Right atrium auricular region (tissue), 2 donors: Measurements from ENCODE around the gene CSNK2A2. TPM values are rescaled to one million over a fixed set of nuclear protein-coding genes. Genes with fewer than 3 reads are reported as not detected.

Experiments
- DNase-seq: peaks from one replicate; pipeline ENCODE4 v3.0.0-alpha.2; 2019; ENCODE audit warnings: low spot score
- H3K27ac ChIP-seq, 2 donors: fragments of 200-600 bp; sonication (generic); 1 replicate in 1 of 2; 2 replicates in 1 of 2; pipeline ENCODE4 v1.5.1; 2016 to 2019
- H3K27me3 ChIP-seq, 2 donors: fragments of 200-600 bp; sonication (generic); one replicate each; pipeline versions ENCODE4 v1.5.1 to v1.6.0; 2017 to 2019
- H3K36me3 ChIP-seq: fragments of 200-600 bp; sonication (generic); one replicate; pipeline ENCODE4 v1.5.1; 2016
- H3K4me1 ChIP-seq, 2 donors: fragments of 200-600 bp; sonication (generic); one replicate each; pipeline versions ENCODE4 v1.5.1 to v1.6.0; 2017 to 2019
- H3K4me3 ChIP-seq, 2 donors: fragments of 200-600 bp; sonication (generic); 1 replicate in 1 of 2; 2 replicates in 1 of 2; pipeline ENCODE4 v1.5.1; 2017 to 2019; ENCODE audit warnings: mild to moderate bottlenecking in 1 of 2, moderate library complexity in 1 of 2
- H3K9me3 ChIP-seq, 2 donors: fragments of 200-600 bp; sonication (generic); one replicate each; pipeline ENCODE4 v1.5.1; 2019
- total RNA-seq, 2 donors: library from RNA; depleted of rRNA; stranded (reverse); fragments of >200 nt; gene quantifications; one replicate each; pipeline ENCODE4 v1.1.0, GENCODE V29; 2016
- TF ChIP-seq, protein P1 (sequence below), 2 donors: fragments of 200-600 bp; sonication (generic); IDR thresholded peaks; one replicate each; pipeline ENCODE4 v1.5.1; 2019; ENCODE audit warnings: antibody characterized with exemption in 2 of 2

The CSNK2A2 gene
- total RNA-seq, 2 donors from 2014 or later: 17.2 to 18.1 TPM

DNA sequence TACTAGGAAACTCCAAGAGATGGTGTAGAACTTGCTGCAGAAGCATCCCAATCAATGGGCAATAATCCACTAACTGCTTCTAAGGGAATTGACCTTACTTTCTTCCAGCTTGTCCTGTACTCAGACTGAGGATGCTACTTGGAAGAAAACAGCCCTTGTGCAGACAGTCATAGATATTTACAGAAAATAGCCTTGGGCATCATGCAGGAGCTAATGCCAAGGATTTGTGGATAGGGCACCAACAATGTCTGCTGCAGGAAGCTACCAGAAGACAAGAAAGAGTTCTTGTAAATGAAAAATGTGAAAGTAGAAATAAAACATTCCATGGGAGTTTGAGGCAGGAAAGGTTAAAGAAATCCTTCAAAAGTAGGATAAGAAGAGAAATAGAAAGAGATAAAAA is 21.5 kb upstream of the CSNK2A2 start:
- Histone ChIP-seq H3K27ac (no peak overlapping the region), H3K27me3 (no peaks in the 10 kb centered on the region), H3K36me3 (no peaks in the 10 kb centered on the region), H3K4me1 (no peaks in the 10 kb centered on the region), H3K4me3 (no peak overlapping the region), H3K9me3 (no peaks in the 10 kb centered on the region)
- TF ChIP-seq, protein P1, sequence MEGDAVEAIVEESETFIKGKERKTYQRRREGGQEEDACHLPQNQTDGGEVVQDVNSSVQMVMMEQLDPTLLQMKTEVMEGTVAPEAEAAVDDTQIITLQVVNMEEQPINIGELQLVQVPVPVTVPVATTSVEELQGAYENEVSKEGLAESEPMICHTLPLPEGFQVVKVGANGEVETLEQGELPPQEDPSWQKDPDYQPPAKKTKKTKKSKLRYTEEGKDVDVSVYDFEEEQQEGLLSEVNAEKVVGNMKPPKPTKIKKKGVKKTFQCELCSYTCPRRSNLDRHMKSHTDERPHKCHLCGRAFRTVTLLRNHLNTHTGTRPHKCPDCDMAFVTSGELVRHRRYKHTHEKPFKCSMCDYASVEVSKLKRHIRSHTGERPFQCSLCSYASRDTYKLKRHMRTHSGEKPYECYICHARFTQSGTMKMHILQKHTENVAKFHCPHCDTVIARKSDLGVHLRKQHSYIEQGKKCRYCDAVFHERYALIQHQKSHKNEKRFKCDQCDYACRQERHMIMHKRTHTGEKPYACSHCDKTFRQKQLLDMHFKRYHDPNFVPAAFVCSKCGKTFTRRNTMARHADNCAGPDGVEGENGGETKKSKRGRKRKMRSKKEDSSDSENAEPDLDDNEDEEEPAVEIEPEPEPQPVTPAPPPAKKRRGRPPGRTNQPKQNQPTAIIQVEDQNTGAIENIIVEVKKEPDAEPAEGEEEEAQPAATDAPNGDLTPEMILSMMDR (IDR thresholded peaks at IDR 0.05): no peak
- no peak for DNase-seq

DNA sequence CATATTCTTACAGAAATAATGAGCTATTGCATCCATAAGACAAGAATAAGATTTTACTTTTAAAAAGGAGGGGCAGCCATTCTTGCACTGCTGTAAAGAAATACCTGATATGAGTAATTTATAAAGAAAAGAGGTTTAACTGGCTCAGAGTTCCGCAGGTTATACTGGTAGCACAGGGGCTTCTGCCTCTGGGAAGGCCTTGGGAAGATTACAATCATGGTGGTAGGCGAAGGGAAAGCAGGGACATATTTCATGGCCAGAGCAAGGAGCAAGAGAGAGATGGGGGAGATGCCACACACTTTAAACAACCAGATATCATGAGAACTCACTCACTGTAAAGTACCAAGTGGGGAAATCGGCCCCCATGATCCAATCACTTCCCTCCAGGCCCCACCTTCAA is 20.9 kb upstream of the CSNK2A2 start:
- H3K27ac ChIP-seq: no peak overlapping the region
- H3K9me3 ChIP-seq: no peaks in the 10 kb centered on the region
- no peaks in the 10 kb centered on the region for H3K27me3 ChIP-seq
- no peaks in the 10 kb centered on the region for H3K4me1 ChIP-seq
- no peak overlapping the region for H3K4me3 ChIP-seq
- no peaks in the 10 kb centered on the region for H3K36me3 ChIP-seq
- DNase-seq: no peak
- TF ChIP-seq, protein P1 (IDR thresholded peaks at IDR 0.05): no peak

DNA sequence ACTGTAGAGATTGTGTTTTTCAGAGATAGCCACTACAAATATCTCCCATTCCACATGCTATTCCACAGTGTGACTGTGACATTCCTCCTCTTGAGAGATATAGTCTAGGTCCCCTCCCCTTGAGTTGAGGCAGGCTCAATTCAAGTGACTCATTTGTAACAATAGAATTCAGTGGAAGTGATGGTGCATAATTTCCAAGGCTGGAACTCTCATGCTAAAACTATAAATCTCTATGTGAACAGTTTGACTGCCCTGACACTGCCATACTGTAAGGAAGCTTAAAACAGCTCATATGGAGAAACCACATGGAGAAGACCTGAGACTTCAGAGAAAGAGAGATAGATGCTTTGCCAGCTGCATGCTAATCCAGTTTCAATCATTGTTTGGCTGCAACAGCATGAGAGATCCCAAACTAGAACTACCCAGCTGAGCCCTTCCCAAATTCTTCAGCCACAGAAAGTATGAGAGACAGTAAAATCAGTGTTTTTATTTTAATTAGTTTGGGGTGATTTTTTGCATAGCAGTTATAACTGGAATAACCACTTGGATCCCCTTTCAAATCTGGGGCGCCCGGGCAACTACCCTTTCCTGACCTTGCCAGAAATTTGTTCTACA is 19.5 kb upstream of the CSNK2A2 start:
- no peaks in the 10 kb centered on the region for H3K9me3 ChIP-seq
- no peaks in the 10 kb centered on the region for H3K4me1 ChIP-seq
- DNase-seq: no peak
- TF ChIP-seq, protein P1 (IDR thresholded peaks at IDR 0.05): no peak
- no peak overlapping the region for H3K4me3 ChIP-seq
- H3K36me3 ChIP-seq: no peaks in the 10 kb centered on the region
- no peak overlapping the region for H3K27ac ChIP-seq
- H3K27me3 ChIP-seq: no peaks in the 10 kb centered on the region

DNA sequence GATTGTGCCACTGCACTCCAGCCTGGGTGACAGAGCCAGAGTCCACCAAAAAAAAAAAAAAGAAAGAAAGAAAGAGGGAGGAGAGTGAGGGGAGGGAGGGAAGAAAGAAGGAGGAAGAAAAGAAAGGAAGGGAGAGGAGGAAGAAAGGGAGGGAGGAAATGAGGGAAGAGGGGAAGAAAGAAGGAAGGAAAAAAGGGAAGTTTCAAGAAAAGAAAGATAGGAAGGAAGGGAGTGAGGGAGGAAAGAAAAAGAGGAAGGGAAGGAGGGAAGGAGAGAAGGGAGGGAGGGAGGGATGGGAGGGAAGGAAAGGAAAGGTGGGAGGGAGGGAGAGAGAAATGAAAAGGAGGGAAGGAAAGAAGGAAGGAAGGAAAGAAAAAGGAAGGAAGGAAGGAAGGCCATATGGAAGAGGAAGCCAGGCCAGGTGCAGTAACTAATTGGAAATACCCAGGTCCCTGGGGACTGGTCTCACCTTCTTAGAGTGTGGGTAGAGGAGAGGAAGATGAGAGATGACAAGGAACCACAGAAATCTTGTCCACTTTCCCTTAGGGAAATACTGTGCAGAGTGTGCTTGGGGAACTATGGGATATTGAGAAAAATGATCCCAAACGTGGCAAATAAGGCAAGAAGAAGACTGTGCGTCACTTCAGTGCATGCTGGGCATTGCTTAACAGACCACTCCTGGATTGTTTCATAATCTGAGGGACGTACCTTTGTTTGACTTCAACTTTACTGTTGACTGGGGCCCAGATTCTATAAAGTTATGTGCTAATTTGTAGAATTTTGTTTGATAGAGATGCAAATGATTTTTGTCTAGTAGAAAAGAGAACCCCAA is 15.1 kb upstream of the CSNK2A2 start:
- no peaks in the 10 kb centered on the region for H3K9me3 ChIP-seq
- no peaks in the 10 kb centered on the region for H3K4me1 ChIP-seq
- H3K27ac ChIP-seq: no peak overlapping the region
- H3K27me3 ChIP-seq: no peaks in the 10 kb centered on the region
- DNase-seq: no peak
- H3K4me3 ChIP-seq: no peak overlapping the region
- H3K36me3 ChIP-seq: no peaks in the 10 kb centered on the region
- TF ChIP-seq, protein P1 (IDR thresholded peaks at IDR 0.05): no peak

DNA sequence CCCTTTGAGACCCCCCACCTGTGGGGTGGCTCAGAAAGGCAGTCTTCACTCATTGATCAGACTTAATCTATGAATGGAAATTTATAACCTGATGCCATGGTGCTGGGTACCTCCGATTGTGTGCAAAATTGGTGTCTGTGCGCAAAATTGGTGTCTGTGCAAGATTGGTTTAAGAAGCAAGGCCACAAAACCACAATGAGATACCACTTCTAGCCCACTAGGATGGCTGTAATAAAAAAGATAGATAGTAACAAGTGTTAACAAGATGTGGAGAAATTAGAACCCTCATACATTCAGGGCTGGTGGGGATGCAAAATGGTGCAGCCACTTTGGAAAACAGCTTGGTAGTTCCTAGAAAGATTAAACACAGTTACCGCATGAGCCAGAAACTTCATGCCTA is 13.9 kb upstream of the CSNK2A2 start:
- no peaks in the 10 kb centered on the region for H3K36me3 ChIP-seq
- H3K27ac ChIP-seq: no peak overlapping the region
- no peaks in the 10 kb centered on the region for H3K27me3 ChIP-seq
- TF ChIP-seq, protein P1 (IDR thresholded peaks at IDR 0.05): no peak
- no peaks in the 10 kb centered on the region for H3K4me1 ChIP-seq
- DNase-seq: no peak
- no peaks in the 10 kb centered on the region for H3K9me3 ChIP-seq
- no peak overlapping the region for H3K4me3 ChIP-seq
